Measurements from ENCODE around the gene PIP5K1A. TPM values are rescaled to one million over a fixed set of nuclear protein-coding genes. Genes with fewer than 3 reads are reported as not detected.
"Not testable (repeated sequence)": the region's sequence is repeated elsewhere in the genome, so short reads cannot be mapped to it uniquely, and the experiment has no call there.

The PIP5K1A gene
- total and polyA plus RNA-seq, 4 donors = 4.0 to 32.0 (median 13.6) TPM

DNA sequence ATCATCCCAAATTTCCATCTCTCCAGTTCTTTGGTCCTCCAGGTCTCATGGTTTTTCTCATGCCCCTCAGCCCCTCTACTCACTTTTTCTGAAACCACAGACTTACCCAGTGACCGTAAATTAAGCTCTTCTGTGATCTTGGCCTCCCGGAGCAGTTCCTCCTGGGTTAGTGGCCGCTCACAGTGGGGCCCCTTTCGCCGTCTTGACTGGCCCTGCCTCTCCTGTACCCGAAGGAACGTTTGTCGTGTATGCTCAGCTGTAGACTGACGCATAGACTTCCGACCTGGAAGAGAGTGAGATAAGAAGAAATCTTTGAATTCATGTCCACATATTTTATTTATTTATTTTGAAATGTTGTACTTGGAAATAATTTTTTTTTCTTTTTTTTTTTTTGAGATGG lies 14.1 kb upstream of the PIP5K1A start:
- no peak for TF ChIP-seq TAF1 (conservative IDR thresholded peaks at IDR 0.05)
- no peak for TF ChIP-seq FOXA1 (IDR thresholded peaks at IDR 0.05)
- no peak for TF ChIP-seq YY1 (IDR thresholded peaks at IDR 0.05)
- no peak for TF ChIP-seq SP1 (IDR thresholded peaks at IDR 0.05)
- no peak for TF ChIP-seq RXRA (IDR thresholded peaks at IDR 0.05)
- TF ChIP-seq, protein P1, sequence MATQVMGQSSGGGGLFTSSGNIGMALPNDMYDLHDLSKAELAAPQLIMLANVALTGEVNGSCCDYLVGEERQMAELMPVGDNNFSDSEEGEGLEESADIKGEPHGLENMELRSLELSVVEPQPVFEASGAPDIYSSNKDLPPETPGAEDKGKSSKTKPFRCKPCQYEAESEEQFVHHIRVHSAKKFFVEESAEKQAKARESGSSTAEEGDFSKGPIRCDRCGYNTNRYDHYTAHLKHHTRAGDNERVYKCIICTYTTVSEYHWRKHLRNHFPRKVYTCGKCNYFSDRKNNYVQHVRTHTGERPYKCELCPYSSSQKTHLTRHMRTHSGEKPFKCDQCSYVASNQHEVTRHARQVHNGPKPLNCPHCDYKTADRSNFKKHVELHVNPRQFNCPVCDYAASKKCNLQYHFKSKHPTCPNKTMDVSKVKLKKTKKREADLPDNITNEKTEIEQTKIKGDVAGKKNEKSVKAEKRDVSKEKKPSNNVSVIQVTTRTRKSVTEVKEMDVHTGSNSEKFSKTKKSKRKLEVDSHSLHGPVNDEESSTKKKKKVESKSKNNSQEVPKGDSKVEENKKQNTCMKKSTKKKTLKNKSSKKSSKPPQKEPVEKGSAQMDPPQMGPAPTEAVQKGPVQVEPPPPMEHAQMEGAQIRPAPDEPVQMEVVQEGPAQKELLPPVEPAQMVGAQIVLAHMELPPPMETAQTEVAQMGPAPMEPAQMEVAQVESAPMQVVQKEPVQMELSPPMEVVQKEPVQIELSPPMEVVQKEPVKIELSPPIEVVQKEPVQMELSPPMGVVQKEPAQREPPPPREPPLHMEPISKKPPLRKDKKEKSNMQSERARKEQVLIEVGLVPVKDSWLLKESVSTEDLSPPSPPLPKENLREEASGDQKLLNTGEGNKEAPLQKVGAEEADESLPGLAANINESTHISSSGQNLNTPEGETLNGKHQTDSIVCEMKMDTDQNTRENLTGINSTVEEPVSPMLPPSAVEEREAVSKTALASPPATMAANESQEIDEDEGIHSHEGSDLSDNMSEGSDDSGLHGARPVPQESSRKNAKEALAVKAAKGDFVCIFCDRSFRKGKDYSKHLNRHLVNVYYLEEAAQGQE (IDR thresholded peaks at IDR 0.05) = no peak
- TF ChIP-seq HNF4A (conservative IDR thresholded peaks at IDR 0.05) = no peak
- no peak for TF ChIP-seq RAD21 (IDR thresholded peaks at IDR 0.05)
- TF ChIP-seq NR2F2 (IDR thresholded peaks at IDR 0.05) = no peak
- TF ChIP-seq, protein P2, sequence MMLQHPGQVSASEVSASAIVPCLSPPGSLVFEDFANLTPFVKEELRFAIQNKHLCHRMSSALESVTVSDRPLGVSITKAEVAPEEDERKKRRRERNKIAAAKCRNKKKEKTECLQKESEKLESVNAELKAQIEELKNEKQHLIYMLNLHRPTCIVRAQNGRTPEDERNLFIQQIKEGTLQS (IDR thresholded peaks at IDR 0.05) = no peak
- no peak for TF ChIP-seq GABPA (IDR thresholded peaks at IDR 0.05 in 1 of 2, conservative IDR thresholded peaks at IDR 0.05 in 1 of 2)
- TF ChIP-seq HNF4G (IDR thresholded peaks at IDR 0.05) = no peak
- TF ChIP-seq EGR1 (IDR thresholded peaks at IDR 0.05; ENCODE audit: low read depth in 2 of 2) = no peak
- TF ChIP-seq, protein P3, sequence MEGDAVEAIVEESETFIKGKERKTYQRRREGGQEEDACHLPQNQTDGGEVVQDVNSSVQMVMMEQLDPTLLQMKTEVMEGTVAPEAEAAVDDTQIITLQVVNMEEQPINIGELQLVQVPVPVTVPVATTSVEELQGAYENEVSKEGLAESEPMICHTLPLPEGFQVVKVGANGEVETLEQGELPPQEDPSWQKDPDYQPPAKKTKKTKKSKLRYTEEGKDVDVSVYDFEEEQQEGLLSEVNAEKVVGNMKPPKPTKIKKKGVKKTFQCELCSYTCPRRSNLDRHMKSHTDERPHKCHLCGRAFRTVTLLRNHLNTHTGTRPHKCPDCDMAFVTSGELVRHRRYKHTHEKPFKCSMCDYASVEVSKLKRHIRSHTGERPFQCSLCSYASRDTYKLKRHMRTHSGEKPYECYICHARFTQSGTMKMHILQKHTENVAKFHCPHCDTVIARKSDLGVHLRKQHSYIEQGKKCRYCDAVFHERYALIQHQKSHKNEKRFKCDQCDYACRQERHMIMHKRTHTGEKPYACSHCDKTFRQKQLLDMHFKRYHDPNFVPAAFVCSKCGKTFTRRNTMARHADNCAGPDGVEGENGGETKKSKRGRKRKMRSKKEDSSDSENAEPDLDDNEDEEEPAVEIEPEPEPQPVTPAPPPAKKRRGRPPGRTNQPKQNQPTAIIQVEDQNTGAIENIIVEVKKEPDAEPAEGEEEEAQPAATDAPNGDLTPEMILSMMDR (IDR thresholded peaks at IDR 0.05; ENCODE audit: low read depth, low read length, missing input control) = no peak
- peaks cover 1 to 10% (median 8%) of the 10 kb centered on the region in 4 donors for H3K4me1 ChIP-seq (ENCODE audit: control insufficient read depth in 4 of 4, insufficient read depth in 4 of 4, low read length in 3 of 4)
- 96% methylated on average over 10 of the region's 10 CpGs for WGBS
- H3K9ac ChIP-seq (ENCODE audit: low read depth in 1 of 2, low read length in 2 of 2) = no peak overlapping the region
- H3K27ac ChIP-seq (ENCODE audit: low read depth in 1 of 2, low read length in 2 of 2) = no peak overlapping the region
- H3K27me3 ChIP-seq (ENCODE audit: control insufficient read depth in 4 of 4, insufficient read depth in 4 of 4, low read length in 3 of 4) = no peaks in the 10 kb centered on the region
- no peak overlapping the region for H3K4me3 ChIP-seq (ENCODE audit: low read depth in 1 of 3, low read length in 3 of 3)
- H3K9me3 ChIP-seq (ENCODE audit: control insufficient read depth in 4 of 4, low read length in 3 of 4) = no peaks in the 10 kb centered on the region
- DNase-seq (ENCODE audit: low spot score) = no peak
- H3K36me3 ChIP-seq (ENCODE audit: control insufficient read depth in 4 of 4, insufficient read depth in 3 of 4, low read depth in 1 of 4, low read length in 3 of 4) = peaks cover 9 to 47% (median 32%) of the 10 kb centered on the region in 4 donors

DNA sequence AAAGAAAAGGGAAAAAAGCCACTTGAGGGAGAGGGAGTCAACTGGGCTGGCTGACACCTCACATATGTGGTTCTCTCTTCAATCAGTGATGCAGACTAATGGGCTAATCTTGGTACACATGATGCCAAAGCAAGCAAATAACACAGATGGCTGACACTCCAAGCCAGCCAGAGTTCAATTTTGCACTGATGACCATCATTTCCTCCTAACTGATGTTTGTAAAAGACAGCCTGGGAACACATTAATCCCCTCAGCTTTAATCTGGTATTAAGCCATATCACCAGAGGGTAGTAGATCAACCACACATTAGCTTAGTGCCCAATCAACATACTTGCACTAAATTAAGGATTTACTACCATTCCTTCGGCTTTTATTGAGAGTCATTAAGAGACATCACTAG lies 11.1 kb upstream of the PIP5K1A start:
- H3K4me3 ChIP-seq (ENCODE audit: low read depth in 1 of 3, low read length in 3 of 3) = no peak overlapping the region
- no peaks in the 10 kb centered on the region for H3K27me3 ChIP-seq (ENCODE audit: control insufficient read depth in 4 of 4, insufficient read depth in 4 of 4, low read length in 3 of 4)
- H3K9ac ChIP-seq (ENCODE audit: low read depth in 1 of 2, low read length in 2 of 2) = no peak overlapping the region
- no peak for TF ChIP-seq NR2F2 (IDR thresholded peaks at IDR 0.05)
- peaks cover 6 to 29% (median 21%) of the 10 kb centered on the region in 4 donors for H3K36me3 ChIP-seq (ENCODE audit: control insufficient read depth in 4 of 4, insufficient read depth in 3 of 4, low read depth in 1 of 4, low read length in 3 of 4)
- H3K4me1 ChIP-seq (ENCODE audit: control insufficient read depth in 4 of 4, insufficient read depth in 4 of 4, low read length in 3 of 4) = peaks cover 1 to 14% (median 11%) of the 10 kb centered on the region in 4 donors
- no peak overlapping the region for H3K27ac ChIP-seq (ENCODE audit: low read depth in 1 of 2, low read length in 2 of 2)
- WGBS = 87% methylated on average over 1 of the region's 1 CpG
- H3K9me3 ChIP-seq (ENCODE audit: control insufficient read depth in 4 of 4, low read length in 3 of 4) = no peaks in the 10 kb centered on the region
- no peak for DNase-seq (ENCODE audit: low spot score)

DNA sequence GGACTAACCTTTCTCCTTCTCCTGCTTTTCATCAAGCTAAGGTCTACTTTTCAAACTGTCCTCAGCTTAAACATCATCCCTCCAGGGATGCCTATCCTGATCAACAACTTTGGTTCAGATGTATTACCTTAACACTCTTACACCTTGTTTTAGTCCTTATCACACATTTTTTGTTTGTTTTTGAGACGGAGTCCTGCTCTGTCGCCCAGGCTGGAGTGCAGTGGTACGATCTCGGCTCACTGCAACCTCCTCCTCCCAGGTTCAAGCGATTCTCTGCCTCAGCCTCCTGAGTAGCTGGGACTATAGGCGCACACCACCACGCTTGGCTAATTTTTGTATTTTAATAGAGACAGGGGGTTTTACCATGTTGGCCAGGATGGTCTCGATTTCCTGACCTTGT lies 9.7 kb upstream of the PIP5K1A start:
- not testable (repeated sequence) for H3K9me3 ChIP-seq (ENCODE audit: control insufficient read depth in 4 of 4, low read length in 3 of 4); DNase-seq (ENCODE audit: low spot score); H3K27me3 ChIP-seq (ENCODE audit: control insufficient read depth in 4 of 4, insufficient read depth in 4 of 4, low read length in 3 of 4); H3K4me3 ChIP-seq (ENCODE audit: low read depth in 1 of 3, low read length in 3 of 3); H3K27ac ChIP-seq (ENCODE audit: low read depth in 1 of 2, low read length in 2 of 2)
- Histone ChIP-seq H3K9ac (ENCODE audit: low read depth in 1 of 2, low read length in 2 of 2) (peak overlapping the region in 1 of 2 donors; percentile 57), H3K36me3 (ENCODE audit: control insufficient read depth in 4 of 4, insufficient read depth in 3 of 4, low read depth in 1 of 4, low read length in 3 of 4) (peaks cover 1 to 19% (median 14%) of the 10 kb centered on the region in 4 donors), H3K4me1 (ENCODE audit: control insufficient read depth in 4 of 4, insufficient read depth in 4 of 4, low read length in 3 of 4) (peaks cover 1 to 14% (median 11%) of the 10 kb centered on the region in 4 donors)
- WGBS = 67% methylated on average over 8 of the region's 8 CpGs

All from liver (tissue), 9 donors.